Limb (tissue), 2 donors: ENCODE measurements around the gene FASTKD2.

Source experiments
- DNase-seq, 2 donors: peaks; one replicate each; pipeline ENCODE4 v3.0.0-alpha.2; 2016; ENCODE audit errors: extremely low spot score in 2 of 2

The FASTKD2 gene

DNA sequence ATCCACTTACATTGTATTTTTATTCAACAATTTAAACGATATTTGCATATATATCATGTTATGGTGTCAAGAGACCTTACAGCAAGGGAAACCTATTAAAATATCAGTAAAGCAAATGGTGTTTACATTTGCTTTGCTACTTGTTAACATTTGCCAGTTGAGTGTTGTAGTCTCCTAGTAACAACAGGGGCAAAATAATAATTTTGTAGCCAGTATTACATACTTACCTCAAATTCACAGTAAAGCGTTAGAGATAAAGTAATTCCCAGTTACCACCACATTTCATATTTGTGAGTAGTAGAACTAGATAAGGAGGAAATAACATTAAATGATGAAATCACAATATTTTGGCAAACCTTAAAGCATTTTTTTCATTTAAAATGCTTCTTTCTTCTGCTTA, 71.3 kb downstream of the FASTKD2 start:
- no peak for DNase-seq

DNA sequence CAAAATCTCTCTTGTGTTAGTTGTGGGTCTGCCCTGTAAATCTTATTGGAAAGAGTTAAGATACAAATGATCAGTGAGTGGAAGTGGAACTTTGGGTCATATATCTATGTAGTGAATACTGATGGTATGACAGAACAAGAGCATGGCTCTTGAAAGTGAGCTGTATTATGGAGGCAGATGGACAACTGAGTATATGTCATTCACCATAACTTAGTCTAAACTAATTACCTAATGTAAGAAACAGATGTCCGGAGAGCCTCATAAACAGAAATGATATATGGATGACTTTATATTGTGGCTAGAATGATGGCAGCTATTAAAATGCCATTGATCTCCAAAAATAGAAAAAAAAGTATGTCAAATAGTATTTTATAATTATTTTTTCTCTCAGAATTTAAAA, 72.4 kb downstream of the FASTKD2 start:
- DNase-seq, result no peak

DNA sequence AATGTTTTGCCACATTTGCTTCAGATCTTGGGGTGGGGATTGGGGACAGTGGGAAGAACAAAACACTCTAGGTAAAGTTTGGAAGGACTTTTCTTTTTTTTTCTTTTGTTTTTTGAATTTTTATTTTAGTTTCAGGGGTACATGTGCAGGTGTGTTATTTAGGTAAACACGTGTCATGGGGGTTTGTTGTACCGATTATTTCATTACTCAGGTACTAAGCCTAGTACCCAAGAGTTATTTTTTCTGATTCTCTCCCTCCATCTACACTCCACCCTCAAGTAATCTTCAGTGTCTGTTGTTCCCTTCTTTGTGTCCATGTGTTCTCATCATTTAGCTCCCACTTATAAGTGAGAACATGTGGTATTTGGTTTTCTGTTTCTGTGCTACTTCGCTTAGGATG, 73.3 kb downstream of the FASTKD2 start:
- DNase-seq, result no peak

DNA sequence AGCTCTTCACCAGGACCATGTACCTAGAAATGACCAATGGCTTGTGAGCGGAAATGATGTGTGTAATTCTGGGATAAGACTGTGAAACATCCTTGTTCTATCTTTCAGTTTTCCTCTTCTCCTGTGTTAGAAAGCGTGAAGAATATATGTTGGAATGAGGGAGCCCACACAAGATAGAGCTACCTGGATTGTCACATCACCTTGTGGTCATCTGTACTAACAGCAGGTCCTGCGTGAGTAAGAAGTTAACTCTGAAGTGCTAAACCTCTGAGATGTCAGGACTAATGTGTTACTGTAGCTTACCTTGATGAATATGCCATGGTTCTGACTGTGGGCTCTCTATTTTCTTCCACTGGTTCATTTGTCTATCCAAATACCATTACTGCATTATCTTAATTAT, 75.6 kb downstream of the FASTKD2 start:
- no peak for DNase-seq
